HG03378 (cell line): ENCODE measurements around the gene COX6A2.
"Not testable (repeated sequence)": the region's sequence is repeated elsewhere in the genome, so short reads cannot be mapped to it uniquely, and the experiment has no call there.

Experiments
- ATAC-seq: cut with Tn5 transposase; IDR thresholded peaks from one replicate; pipeline ENCODE4 v1.9.1; 2021; ENCODE audit warnings: mild to moderate bottlenecking, moderate library complexity; ENCODE audit not compliant: unreplicated experiment

The COX6A2 gene

GRCh38 chr16:31439023-31439422, 10.9 kb upstream of the COX6A2 start:
- not testable (repeated sequence) for ATAC-seq

GRCh38 chr16:31438414-31438813, 10.3 kb upstream of the COX6A2 start:
- ATAC-seq, result no peak

- ATAC-seq, result no peak
Measured at GRCh38 chr16:31436221-31437045, 8.3 kb upstream of the COX6A2 start.

DNA sequence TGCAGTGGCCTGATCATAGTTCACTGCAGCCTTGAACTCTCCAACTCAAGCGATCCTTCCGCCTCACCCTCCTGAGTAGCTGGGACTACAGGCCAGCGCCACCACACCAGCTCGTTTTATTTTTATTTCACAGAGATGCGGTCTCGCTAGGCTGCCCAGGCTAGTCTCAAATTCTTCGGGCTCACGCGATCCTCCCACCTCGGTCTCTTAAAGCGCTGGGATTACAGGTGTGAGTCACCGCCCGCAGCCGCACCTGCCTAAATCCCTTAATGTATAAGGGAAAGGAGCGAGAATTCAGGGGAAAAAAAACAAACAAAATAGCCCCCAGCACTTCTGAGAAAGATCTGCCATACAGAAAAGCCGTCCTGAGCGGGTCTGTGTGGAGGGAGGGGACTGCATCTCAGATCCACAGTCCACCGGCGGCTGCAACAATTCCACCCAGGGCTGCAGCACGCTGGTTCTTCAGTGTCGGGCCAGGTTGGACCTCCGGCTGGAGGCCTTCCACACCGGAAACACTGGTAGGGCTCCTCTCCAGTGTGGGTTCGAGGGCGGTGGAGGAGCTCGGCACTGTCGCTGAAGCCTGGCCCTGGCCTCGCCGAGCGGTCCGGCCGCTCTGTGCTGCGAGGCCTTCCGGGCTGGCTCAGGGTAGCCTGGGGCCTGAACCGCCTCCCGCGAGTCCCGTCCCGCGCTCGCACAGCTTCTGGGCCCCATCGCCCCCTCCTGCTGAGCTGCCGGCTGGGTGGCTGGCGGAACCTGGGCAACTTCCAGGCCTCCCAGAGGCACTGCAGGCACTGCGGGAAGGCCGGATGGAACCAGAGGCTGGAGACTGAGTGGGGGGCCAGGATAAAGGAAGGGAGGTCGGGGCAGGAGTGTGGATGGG, 7.4 kb upstream of the COX6A2 start:
- no peak for ATAC-seq

- ATAC-seq, result no peak
Measured at GRCh38 chr16:31430380-31431052, 2.4 kb upstream of the COX6A2 start.

DNA sequence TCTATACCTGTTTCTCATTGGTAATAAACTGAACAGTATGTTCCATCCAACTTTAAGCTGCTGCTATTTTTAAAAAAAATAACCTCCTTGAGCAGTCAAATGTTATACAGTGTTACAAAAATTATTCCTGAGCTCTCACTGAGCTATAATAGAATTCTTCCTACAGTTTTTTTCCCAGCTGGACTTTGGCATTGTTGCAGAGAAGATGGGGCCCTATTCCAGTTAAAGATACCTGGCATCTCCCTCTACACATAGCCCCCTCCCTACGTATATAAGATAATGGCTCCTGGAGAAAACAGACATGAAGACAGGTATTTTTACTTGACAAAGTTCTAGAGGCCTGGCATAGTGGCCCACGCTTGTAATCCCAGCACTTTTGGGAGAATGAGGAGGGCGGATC, 1.6 kb upstream of the COX6A2 start:
- ATAC-seq, result no peak

DNA sequence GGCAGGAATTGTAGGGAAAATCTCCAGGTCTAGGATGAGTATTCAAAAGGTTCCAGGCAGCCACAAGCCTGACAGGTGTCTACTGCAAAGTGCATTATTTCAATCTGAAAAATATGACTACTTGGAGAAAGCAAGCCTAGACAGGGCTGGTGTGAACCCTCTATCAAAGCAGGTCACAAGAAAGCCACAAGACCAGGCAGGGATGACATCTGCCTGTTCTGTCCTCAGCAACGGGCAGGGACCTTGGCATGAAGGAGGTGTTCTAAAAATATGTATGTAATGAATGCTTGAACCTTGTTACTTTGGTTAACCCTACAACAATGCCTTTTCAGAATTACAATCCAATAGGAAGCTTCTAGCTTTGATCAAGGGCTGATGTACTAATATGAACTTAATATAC, 1.2 kb upstream of the COX6A2 start:
- no peak for ATAC-seq

- ATAC-seq, result no peak
Measured at GRCh38 chr16:31428638-31429247, 583 bp upstream of the COX6A2 start.

GRCh38 chr16:31427441-31428278, 500 bp downstream of the COX6A2 start:
- ATAC-seq, result no peak

DNA sequence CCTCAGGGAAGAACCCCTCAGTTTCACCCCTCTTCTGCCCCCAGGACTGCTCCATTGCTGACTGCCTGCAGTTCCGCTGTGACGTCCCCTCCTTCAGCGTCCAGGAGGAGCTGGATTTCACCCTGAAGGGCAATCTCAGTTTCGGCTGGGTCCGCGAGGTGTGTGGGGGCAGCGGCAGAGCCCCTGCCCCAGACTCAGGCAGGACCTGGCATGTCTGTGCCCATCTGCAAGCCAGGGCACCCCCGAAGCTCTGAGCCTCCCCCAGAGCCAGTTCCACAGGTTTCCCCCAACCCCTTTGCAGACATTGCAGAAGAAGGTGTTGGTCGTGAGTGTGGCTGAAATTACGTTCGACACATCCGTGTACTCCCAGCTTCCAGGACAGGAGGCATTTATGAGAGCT, 4.4 kb downstream of the COX6A2 start:
- ATAC-seq, result no peak

DNA sequence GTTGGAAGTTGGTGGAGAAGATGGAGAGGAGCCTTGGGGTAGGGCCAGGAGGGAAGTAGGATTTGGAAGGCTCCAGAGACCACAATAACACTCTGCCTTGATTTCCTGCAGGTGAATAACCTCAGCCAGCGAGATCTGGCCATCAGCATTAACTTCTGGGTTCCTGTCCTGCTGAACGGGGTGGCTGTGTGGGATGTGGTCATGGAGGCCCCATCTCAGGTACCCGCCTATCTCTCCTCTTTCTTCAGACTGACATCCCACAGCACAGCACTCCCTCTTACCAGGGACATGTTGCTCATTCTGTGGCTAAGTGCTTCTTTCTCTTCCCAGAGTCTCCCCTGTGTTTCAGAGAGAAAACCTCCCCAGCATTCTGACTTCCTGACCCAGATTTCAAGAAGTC, 4.9 kb downstream of the COX6A2 start:
- ATAC-seq, result no peak

- no peak for ATAC-seq
Measured at GRCh38 chr16:31421587-31421986, 6.6 kb downstream of the COX6A2 start.

DNA sequence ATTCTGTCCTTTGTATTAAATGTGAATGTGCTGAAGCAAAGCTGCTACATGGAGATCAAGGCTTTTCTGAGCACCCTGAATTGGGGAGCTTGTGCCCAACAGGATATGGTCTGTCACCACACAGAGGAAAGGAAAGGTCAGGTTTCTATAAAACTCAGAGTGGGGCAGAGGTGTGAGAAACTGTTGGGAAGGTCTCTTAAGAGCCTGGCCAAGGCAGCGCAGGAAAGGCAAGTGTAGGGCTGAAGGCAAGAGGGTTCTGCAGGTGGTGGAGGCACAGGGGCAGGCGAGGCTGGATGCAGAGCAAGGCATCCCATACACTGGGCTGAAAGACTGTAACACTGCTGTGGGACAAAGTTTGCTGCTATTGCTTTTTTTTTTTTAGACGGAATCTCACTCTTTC, 8.1 kb downstream of the COX6A2 start:
- no peak for ATAC-seq

- ATAC-seq, result no peak
Measured at GRCh38 chr16:31417916-31418315, 10.2 kb downstream of the COX6A2 start.

- ATAC-seq, result not testable (repeated sequence)
Measured at GRCh38 chr16:31417036-31417435, 11.1 kb downstream of the COX6A2 start.

DNA sequence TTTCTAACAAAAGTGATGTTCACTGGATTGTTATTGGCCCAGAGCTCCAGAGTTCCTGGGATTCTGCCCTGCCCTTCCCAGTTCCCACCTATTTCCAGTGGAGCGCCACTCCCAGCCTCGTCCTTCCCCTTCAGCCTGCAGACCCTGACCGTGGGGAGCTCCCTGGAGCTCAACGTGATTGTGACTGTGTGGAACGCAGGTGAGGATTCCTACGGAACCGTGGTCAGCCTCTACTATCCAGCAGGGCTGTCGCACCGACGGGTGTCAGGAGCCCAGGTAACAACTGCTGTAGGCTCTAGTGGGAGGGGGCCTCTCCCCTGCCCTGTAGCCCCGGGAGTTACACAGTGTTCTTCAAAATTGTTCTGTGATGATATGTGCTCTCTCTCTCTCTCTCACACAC, 11.8 kb downstream of the COX6A2 start:
- no peak for ATAC-seq

GRCh38 chr16:31414706-31415105, 13.5 kb downstream of the COX6A2 start:
- no peak for ATAC-seq

- no peak for ATAC-seq
Measured at GRCh38 chr16:31413943-31414342, 14.2 kb downstream of the COX6A2 start.

- no peak for ATAC-seq
Measured at GRCh38 chr16:31413381-31413780, 14.8 kb downstream of the COX6A2 start.

- ATAC-seq, result no peak
Measured at GRCh38 chr16:31412750-31413149, 15.4 kb downstream of the COX6A2 start.
